Retinal pigment epithelial cell (primary cell): ENCODE data around the gene UBE4B.

Source experiments
- DNase-seq: peaks from one replicate; pipeline ENCODE4 v3.0.0-alpha.2; 2010; ENCODE audit warnings: low read depth
- H3K4me3 ChIP-seq: 2 replicates; pipeline ENCODE4 v1.5.1; 2011; ENCODE audit warnings: mild to moderate bottlenecking, low read length, control low read depth, moderate library complexity
- TF ChIP-seq, protein P1 (sequence below): conservative IDR thresholded peaks from 2 replicates; pipeline ENCODE4 v1.5.1; 2011; ENCODE audit warnings: low read depth, low read length, control low read depth, inconsistent platforms

UBE4B gene

DNA sequence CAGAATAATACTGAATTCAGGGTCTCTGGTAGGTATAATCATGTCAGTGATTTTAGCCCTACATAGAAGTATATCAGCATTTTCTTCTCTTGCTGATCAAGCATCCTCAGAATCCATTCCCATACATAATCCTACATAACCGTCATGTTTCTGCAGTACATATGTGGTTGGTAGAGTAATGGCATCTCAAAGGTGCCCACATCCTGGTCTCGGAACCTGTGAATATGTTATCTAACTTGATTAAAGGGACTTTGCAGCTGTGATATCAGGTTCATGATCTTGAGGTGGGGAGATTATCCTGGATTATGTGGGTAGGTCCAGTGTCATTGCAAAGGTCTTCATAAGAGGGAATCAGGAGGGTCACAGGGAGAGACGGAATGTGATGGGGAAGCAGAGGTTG lies 108.2 kb downstream of the UBE4B start:
- DNase-seq: no peak
- no peak overlapping the region for H3K4me3 ChIP-seq
- TF ChIP-seq, protein P1, sequence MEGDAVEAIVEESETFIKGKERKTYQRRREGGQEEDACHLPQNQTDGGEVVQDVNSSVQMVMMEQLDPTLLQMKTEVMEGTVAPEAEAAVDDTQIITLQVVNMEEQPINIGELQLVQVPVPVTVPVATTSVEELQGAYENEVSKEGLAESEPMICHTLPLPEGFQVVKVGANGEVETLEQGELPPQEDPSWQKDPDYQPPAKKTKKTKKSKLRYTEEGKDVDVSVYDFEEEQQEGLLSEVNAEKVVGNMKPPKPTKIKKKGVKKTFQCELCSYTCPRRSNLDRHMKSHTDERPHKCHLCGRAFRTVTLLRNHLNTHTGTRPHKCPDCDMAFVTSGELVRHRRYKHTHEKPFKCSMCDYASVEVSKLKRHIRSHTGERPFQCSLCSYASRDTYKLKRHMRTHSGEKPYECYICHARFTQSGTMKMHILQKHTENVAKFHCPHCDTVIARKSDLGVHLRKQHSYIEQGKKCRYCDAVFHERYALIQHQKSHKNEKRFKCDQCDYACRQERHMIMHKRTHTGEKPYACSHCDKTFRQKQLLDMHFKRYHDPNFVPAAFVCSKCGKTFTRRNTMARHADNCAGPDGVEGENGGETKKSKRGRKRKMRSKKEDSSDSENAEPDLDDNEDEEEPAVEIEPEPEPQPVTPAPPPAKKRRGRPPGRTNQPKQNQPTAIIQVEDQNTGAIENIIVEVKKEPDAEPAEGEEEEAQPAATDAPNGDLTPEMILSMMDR: no peak

DNA sequence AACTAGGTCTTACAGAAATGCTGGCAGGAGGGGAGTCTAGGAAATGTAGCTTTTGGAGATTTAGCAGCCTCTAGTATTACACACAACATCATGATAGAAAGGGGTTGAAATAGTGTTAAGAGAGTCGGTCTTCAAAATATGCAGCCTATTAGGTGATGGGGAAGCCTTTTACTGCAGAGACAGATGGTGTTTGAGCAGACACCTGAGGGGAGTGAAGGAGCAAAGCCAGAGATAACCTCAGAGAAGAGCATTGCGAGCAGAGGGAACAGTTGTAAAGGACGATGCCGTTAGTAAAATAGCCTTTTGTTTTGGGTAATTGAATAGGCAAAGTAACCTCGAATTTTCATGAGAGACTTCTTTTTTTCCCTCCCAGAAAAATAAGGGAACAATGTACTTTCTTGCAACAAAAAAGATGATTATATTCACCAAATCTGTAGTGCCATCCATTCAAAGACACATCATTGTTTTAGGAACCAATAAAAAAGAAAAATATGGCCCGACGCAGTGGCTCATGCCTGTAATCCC lies 111.3 kb downstream of the UBE4B start:
- no peak for DNase-seq
- TF ChIP-seq, protein P1: no peak
- H3K4me3 ChIP-seq: no peak overlapping the region

DNA sequence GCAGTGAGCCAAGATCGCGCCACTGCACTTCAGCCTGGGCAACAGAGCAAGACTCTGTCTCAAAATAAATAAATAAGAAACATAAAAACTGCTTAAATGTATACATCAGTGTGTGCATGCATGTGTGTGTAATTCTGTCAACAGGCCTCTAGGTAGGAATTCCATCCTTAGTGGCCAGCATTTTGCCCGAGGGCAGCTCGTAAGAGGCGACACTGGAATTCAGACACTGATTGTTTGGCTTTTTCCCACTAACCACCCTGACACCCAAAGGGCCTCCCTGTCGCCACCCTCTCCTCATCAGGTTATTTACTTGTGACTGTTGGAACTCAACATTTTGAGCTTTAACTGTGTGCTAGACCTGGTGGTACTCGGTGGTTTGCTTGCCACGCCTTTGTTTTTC lies 113.6 kb downstream of the UBE4B start:
- TF ChIP-seq, protein P1: no peak

DNA sequence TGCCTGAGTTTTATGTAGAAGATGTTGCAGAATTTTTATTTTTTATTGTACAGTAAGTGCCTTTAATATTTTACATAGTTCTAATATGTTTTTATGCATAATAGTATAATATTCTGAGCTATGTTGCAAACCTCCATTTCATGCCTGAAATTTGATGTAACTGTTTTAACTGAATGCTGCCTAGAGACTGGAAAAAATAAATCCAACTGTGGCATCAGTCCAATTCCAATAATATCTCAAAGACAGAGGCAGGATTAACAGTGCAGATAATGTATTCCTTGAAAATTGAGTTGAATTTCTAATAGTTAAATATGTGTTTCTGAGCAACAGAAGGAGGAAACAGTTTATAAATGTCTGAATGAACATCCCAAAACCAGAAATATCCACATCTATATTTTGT lies 116.5 kb downstream of the UBE4B start:
- H3K4me3 ChIP-seq: no peak overlapping the region
- DNase-seq: no peak

More for the DNA sequence above, 113.6 kb downstream of the UBE4B start:
- DNase-seq: no peak
- H3K4me3 ChIP-seq: no peak overlapping the region

DNA sequence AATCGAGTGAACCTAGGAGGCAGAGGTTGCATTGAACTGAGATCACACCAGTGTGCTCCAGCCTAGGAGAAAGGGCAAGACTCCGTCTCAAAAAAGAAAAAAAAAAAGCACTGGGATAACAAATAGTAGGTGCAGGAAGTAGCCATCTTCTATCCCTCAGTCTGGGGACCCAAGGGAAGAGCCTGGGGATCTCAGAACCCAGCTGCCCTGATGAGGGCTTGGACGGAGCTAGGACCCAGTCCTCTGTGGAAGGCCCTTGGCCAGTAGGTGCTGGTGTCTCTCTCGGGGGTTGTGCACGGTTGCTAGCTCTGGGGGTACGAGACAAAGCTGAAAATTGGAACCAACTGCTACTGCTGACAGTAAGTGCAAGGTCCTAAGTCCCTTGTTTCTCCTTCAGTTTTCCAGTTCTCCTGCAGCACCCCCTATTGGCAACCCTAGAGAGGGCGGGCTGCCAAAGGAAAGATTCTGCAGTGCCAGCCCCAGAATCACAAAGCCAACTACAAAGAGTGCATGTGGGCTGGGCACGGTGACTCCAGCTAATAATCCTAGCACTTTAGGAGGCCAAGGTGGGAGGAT lies 120.0 kb downstream of the UBE4B start:
- DNase-seq: no peak
- TF ChIP-seq, protein P1: peak; percentile 76
- H3K4me3 ChIP-seq: no peak overlapping the region

More for the DNA sequence above, 116.5 kb downstream of the UBE4B start:
- TF ChIP-seq, protein P1: no peak

DNA sequence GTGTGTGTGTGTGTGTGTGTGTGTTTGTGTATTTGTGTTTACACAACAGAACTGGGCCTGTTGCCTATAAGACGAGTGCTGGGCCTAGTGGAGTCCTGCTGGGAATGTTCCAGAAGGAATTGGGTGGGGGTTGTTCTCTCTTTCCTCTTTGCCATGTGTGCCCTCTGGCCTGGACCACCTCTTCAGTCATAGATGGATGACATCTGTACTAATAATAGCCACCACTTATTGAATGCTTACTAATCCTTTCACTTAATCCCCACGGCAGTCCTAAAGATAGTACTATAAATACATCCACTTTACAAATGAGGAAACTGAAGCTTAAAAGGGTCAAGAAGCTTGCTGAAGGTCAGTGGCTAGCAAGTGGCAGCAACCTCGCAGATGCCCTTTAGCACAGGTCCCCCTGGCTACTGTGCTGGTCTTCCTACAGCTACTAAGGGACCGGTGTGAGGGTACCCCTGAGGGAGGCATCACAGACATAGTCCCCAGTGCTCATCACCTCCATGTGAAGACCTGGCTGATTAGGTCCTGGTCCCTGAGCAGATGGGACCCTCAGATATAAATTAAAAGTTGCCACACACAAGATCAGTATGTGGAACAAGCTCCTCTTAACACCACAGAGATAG lies 122.4 kb downstream of the UBE4B start:
- TF ChIP-seq, protein P1: no peak
- DNase-seq: peak; percentile 52
- H3K4me3 ChIP-seq: no peak overlapping the region

DNA sequence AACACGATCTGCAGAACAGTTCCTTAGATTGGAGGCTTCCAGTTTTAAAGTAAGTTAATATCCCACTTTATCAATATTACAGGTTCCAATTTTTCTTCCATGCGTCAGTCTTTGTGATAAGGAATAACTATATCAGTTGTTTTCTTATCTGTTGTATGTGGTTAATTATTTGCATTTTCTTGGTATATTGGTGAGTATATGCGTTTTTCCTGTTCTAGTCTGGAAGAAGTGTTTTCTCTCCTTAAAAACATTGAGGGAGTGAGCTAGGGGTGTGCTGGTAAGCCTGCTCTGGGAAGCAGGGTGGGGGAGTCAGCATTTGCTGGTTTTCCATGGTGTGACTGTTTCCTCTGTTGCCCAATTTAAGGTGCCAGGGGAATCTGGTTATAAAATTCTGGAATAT lies 127.4 kb downstream of the UBE4B start:
- DNase-seq: no peak
- no peak overlapping the region for H3K4me3 ChIP-seq
- TF ChIP-seq, protein P1: no peak
